ENCODE measurements around the gene SPACA1.

DNA sequence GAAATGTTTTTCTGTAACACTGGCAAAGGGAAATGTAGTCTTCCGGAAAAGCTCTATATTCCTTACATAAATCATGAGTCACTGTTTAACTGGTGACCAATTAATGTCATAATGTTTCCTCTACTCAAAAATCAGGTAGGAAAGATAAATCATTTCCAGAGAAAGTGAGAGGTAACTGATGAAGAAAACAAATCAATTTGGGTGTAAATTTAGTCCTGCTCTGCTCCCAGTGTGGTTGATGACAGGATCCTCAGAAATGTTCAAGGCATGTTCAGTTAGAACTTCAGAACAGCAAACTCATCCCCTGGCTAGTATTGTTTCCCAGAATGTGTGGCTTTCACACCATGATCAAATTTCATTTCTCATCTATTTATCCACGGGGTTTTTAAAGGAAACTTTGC lies 38.8 kb upstream of the SPACA1 start:
- TF ChIP-seq, protein P1, sequence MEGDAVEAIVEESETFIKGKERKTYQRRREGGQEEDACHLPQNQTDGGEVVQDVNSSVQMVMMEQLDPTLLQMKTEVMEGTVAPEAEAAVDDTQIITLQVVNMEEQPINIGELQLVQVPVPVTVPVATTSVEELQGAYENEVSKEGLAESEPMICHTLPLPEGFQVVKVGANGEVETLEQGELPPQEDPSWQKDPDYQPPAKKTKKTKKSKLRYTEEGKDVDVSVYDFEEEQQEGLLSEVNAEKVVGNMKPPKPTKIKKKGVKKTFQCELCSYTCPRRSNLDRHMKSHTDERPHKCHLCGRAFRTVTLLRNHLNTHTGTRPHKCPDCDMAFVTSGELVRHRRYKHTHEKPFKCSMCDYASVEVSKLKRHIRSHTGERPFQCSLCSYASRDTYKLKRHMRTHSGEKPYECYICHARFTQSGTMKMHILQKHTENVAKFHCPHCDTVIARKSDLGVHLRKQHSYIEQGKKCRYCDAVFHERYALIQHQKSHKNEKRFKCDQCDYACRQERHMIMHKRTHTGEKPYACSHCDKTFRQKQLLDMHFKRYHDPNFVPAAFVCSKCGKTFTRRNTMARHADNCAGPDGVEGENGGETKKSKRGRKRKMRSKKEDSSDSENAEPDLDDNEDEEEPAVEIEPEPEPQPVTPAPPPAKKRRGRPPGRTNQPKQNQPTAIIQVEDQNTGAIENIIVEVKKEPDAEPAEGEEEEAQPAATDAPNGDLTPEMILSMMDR (IDR thresholded peaks at IDR 0.05) = no peak
- TF ChIP-seq POLR2A (IDR thresholded peaks at IDR 0.05) = no peak
